Neural cell (in vitro differentiated cells): ENCODE measurements around the gene MACIR.

ENCODE experiments used
- CTCF ChIP-seq: fragments of 450-650 bp; IDR thresholded peaks from 2 replicates; pipeline ENCODE4 v1.5.1; 2014; ENCODE audit warnings: antibody characterized with exemption, mild to moderate bottlenecking, moderate library complexity; ENCODE audit not compliant: poor library complexity, severe bottlenecking
- EP300 ChIP-seq: fragments of 450-650 bp; conservative IDR thresholded peaks from 2 replicates; pipeline ENCODE4 v1.6.1; 2014; ENCODE audit warnings: antibody characterized with exemption, mild to moderate bottlenecking, moderate library complexity; ENCODE audit not compliant: poor library complexity, severe bottlenecking
- MXI1 ChIP-seq: fragments of 450-650 bp; conservative IDR thresholded peaks from 2 replicates; pipeline ENCODE4 v1.6.1; 2014; ENCODE audit warnings: antibody characterized with exemption, mild to moderate bottlenecking; ENCODE audit not compliant: poor library complexity, severe bottlenecking
- POLR2AphosphoS5 ChIP-seq: IDR thresholded peaks from 2 replicates; pipeline ENCODE4 v1.6.1; 2012
- REST ChIP-seq: IDR thresholded peaks from 2 replicates; pipeline ENCODE4 v1.6.1; 2012; ENCODE audit warnings: borderline replicate concordance
- TAF1 ChIP-seq: IDR thresholded peaks from 2 replicates; pipeline ENCODE4 v1.6.1; 2012; ENCODE audit warnings: low read depth

GRCh38 chr5:103235891-103236290 lies 22.7 kb upstream of the MACIR start:
- no peak for TF ChIP-seq CTCF
- TF ChIP-seq POLR2AphosphoS5: no peak
- no peak for TF ChIP-seq MXI1
- no peak for TF ChIP-seq REST
- TF ChIP-seq EP300: no peak
- no peak for TF ChIP-seq TAF1
